Naive thymus-derived CD8-positive, alpha-beta T cell (primary cell): ENCODE results near the gene TNKS2. TPM values are rescaled to one million over a fixed set of nuclear protein-coding genes. Genes with fewer than 3 reads are reported as not detected.
"Not testable (repeated sequence)": the region's sequence is repeated elsewhere in the genome, so short reads cannot be mapped to it uniquely, and the experiment has no call there.

Experiments
- ATAC-seq, 2 donors: fragments of 150-1000 bp; cut with Tn5 transposase in 1 of 2; sonication (Bioruptor Pico), chemical (Tn5 transposase) in 1 of 2; 1 replicate in 1 of 2; 2 replicates in 1 of 2; pipeline ENCODE4 v1.10.0; 2021; ENCODE audit warnings: mild to moderate bottlenecking in 2 of 2, moderate library complexity in 2 of 2
- POLR2A ChIA-PET: fragments of 350-600 bp; sonication (Branson Sonifier 250); formaldehyde crosslinking; loops from one replicate; lab custom pipeline; 2021; ENCODE audit warnings: antibody characterized with exemption; lab: Charles Lee
- DNase-seq, 10 donors: peaks; one replicate each; pipeline versions ENCODE4 v3.0.0 to v3.0.0-alpha.2; 2020 to 2022
- H3K27ac Mint-ChIP-seq, 10 donors: one replicate each; pipeline ENCODE4 v1.8.0; 2020 to 2022; ENCODE audit warnings: mild to moderate bottlenecking in 10 of 10, mixed read lengths in 10 of 10, moderate library complexity in 4 of 10, inconsistent platforms in 1 of 10
- H3K27me3 Mint-ChIP-seq, 5 donors: one replicate each; pipeline ENCODE4 v1.8.0; 2021 to 2022; ENCODE audit warnings: mixed read lengths in 5 of 5
- H3K36me3 Mint-ChIP-seq, 3 donors: one replicate each; pipeline ENCODE4 v1.8.0; 2020 to 2022; ENCODE audit warnings: mixed read lengths in 3 of 3, mild to moderate bottlenecking in 2 of 3, inconsistent platforms in 1 of 3
- H3K4me1 Mint-ChIP-seq, 4 donors: one replicate each; pipeline ENCODE4 v1.8.0; 2021 to 2022; ENCODE audit warnings: mixed read lengths in 4 of 4
- H3K4me3 Mint-ChIP-seq, 10 donors: one replicate each; pipeline ENCODE4 v1.8.0; 2020 to 2022; ENCODE audit warnings: mild to moderate bottlenecking in 10 of 10, mixed read lengths in 10 of 10, moderate library complexity in 6 of 10, inconsistent platforms in 1 of 10
- H3K9me3 Mint-ChIP-seq, 9 donors: one replicate each; pipeline ENCODE4 v1.8.0; 2020 to 2022; ENCODE audit warnings: mixed read lengths in 9 of 9, mild to moderate bottlenecking in 3 of 9, inconsistent platforms in 1 of 9, moderate library complexity in 1 of 9
- polyA plus RNA-seq, 3 donors: library from polyadenylated mRNA; unstranded; fragments of 300-500 nt; fragmentation: Illumina TruSeq; gene quantifications; one replicate each; pipeline ENCODE4 v1.2.3, GENCODE V29; 2021
- total RNA-seq, 8 experiments: library from RNA in 2 of 8; stranded (reverse) in 2 of 8; gene quantifications; one replicate each; pipeline ENCODE4 v1.2.3 and lab custom pipeline; 2021 to 2026

TNKS2 gene
- total and polyA plus RNA-seq, 5 experiments from 2014 or later = 15.2 to 57.7 (median 25.4) TPM

DNA sequence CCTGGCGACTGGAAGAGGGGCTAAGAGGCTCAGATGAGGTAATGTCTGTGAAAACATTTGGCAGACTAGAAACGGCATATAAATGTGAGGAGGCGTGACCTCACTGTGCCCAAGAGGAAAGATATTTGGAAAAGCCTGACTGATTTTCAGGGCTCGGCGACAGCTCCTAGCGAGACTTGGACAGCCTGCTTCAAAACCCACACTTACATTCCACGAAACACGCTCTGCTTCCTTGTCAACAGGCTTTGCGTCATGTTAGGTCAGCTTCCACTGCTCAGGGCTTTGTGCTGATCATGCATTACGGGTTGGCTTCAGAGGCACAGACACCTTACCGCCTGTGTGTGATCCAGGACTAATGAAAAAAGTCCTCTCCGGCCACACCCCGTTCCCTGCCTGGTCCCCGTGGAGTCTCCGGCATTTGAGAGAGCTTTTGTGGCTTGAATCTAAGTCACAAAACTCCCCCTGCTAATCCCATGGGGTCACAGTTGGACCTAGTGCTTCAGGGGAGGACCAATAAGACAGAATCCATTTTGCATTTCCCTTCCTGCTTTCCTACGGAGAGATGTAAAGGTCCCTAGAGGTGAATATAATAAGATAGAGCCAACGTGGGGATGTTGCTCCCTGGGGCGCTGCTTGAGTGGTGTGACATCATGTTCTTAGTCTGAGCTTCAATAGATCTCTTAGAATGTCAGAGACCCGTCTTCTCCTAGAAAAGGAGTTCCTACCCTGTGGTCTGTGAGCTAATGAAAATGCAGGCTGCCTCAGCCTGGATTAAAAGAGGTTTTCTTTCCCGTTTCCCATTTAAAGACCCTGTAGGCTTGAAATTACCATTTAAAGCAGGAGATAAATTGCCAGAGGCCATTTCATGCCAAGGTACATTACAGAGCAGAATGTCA, 85.6 kb downstream of the TNKS2 start:
- ATAC-seq = no peak
- peaks cover 0 to 7% (median 0%) of the 10 kb centered on the region in 5 donors for H3K27me3 Mint-ChIP-seq
- H3K27ac Mint-ChIP-seq = no peak overlapping the region
- H3K4me1 Mint-ChIP-seq = peaks cover 5 to 12% (median 6%) of the 10 kb centered on the region in 4 donors
- peaks cover 0 to 9% (median 3%) of the 10 kb centered on the region in 9 donors for H3K9me3 Mint-ChIP-seq
- POLR2A ChIA-PET = no interaction called here
- H3K36me3 Mint-ChIP-seq = peaks cover 0 to 8% (median 6%) of the 10 kb centered on the region in 3 donors
- H3K4me3 Mint-ChIP-seq = no peak overlapping the region
- no peak for DNase-seq

GRCh38 chr10:91884536-91884935, 86.3 kb downstream of the TNKS2 start:
- Mint-ChIP-seq H3K27me3 (peaks cover 0 to 9% (median 2%) of the 10 kb centered on the region in 5 donors), H3K9me3 (peaks cover 0 to 9% (median 3%) of the 10 kb centered on the region in 9 donors), H3K4me1 (peaks cover 5 to 12% (median 7%) of the 10 kb centered on the region in 4 donors), H3K36me3 (peaks cover 0 to 8% (median 6%) of the 10 kb centered on the region in 3 donors), H3K27ac (no peak overlapping the region), H3K4me3 (no peak overlapping the region)
- no peak for ATAC-seq
- DNase-seq = no peak
- POLR2A ChIA-PET = no interaction called here

- no peak for DNase-seq
- Mint-ChIP-seq H3K9me3 (peaks cover 0 to 9% (median 3%) of the 10 kb centered on the region in 9 donors), H3K36me3 (peaks cover 0 to 8% (median 6%) of the 10 kb centered on the region in 3 donors), H3K27ac (no peak overlapping the region), H3K27me3 (peaks cover 0 to 9% (median 2%) of the 10 kb centered on the region in 5 donors), H3K4me3 (no peak overlapping the region), H3K4me1 (peaks cover 5 to 12% (median 7%) of the 10 kb centered on the region in 4 donors)
- ATAC-seq = no peak
- POLR2A ChIA-PET = interaction anchor here (1.2 kb wide), 1 partner anchor 23 kb away, joined by 4 read pairs; no protein-coding TSS in a partner anchor
Observed at GRCh38 chr10:91885362-91886079, 87.3 kb downstream of the TNKS2 start.

DNA sequence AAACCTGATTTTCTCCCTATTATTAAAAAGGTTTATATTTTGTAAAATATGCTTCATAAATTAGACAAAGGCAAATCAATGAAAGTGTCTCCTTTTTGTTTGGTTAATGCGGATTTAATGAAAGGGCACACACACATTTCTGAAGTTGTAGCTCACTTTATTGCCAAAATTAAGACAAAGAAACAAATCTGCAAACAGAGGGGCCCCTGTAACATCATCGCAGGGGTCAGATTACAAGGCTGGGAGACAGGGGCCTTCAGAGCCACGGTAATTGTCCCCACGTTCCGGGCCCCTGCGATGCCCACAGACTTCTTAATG, 88.7 kb downstream of the TNKS2 start:
- Mint-ChIP-seq H3K27ac (peak overlapping the region in 1 of 10 donors; percentile 65), H3K9me3 (no peaks in the 10 kb centered on the region), H3K36me3 (no peaks in the 10 kb centered on the region), H3K4me3 (peak overlapping the region; percentile 79 to 96 (median 92)), H3K4me1 (peaks cover 5 to 12% (median 7%) of the 10 kb centered on the region in 4 donors), H3K27me3 (peaks cover 0 to 11% (median 8%) of the 10 kb centered on the region in 5 donors)
- ATAC-seq (no peak), DNase-seq (no peak)
- POLR2A ChIA-PET = interaction anchor here (1.4 to 1.6 kb wide), 2 partner anchors 21 to 36 kb away, joined by 4 to 13 read pairs; partner anchors contain the start of gene BTAF1

DNA sequence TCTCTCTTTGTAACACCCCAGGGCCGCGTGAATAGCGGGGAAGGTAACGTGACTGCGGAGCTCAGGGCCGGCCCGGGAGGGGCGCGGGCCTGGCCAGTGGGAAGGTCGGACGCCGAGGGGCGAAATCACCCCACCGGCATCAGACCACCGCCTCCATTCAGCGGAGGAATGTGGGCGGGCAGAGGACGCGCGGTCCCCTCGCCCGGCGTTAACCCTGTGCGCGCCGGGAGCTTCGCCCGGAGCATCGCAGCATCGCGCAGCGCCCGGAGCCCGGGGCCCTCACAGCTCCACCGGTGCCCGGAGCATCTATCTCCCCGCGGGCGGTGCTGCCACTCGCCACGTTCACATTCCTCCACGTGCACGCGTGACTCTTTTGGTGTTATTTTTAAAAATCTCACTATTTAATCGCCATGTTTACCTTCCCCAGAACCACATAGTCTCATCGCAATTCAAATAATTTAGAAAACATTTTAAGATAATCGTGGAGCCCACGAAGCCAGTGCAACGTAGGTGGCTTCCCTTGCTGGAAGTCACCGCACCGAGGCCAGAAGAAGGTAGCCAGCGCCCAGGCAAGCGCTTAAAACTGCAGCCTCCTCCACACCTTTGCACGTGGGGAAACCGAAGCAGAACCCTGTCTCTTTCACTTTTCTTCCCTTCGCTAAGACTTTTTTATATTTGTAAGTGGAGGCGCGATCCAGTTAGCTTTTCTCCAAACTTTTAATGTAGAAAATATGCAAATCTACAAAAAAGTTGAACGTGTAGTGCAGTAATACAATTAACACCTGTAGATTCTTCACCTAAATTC, 89.2 kb downstream of the TNKS2 start:
- H3K9me3 Mint-ChIP-seq = no peaks in the 10 kb centered on the region
- H3K4me3 Mint-ChIP-seq = peak overlapping the region; percentile 87 to 96 (median 93)
- H3K36me3 Mint-ChIP-seq = no peaks in the 10 kb centered on the region
- POLR2A ChIA-PET = interaction anchor here (0.6 to 1.6 kb wide), 3 partner anchors 21 to 508 kb away, joined by 3 to 13 read pairs (median 4); partner anchors contain the start of gene BTAF1
- ATAC-seq (peak; percentile 76 to 82), DNase-seq (peak in 6 of 10 donors; percentile 13 to 28 (median 22))
- H3K27ac Mint-ChIP-seq = peak overlapping the region in 9 of 10 donors; percentile 36 to 87 (median 75)
- H3K27me3 Mint-ChIP-seq = peaks cover 0 to 11% (median 8%) of the 10 kb centered on the region in 5 donors
- peaks cover 5 to 12% (median 7%) of the 10 kb centered on the region in 4 donors for H3K4me1 Mint-ChIP-seq

GRCh38 chr10:91891125-91892001, 93.1 kb downstream of the TNKS2 start:
- DNase-seq = no peak
- Mint-ChIP-seq H3K27ac (peak overlapping the region in 1 of 10 donors; percentile 59), H3K4me1 (peaks cover 5 to 12% (median 7%) of the 10 kb centered on the region in 4 donors), H3K9me3 (no peaks in the 10 kb centered on the region), H3K36me3 (no peaks in the 10 kb centered on the region), H3K4me3 (no peak overlapping the region), H3K27me3 (peaks cover 8 to 17% (median 10%) of the 10 kb centered on the region in 5 donors)
- ATAC-seq = no peak
- POLR2A ChIA-PET = interaction anchor here (1.4 kb wide), 1 partner anchor 17 kb away, joined by 3 read pairs; no protein-coding TSS in a partner anchor

- no peak for ATAC-seq
- H3K27me3 Mint-ChIP-seq = peaks cover 12 to 21% (median 16%) of the 10 kb centered on the region in 5 donors
- peaks cover under 1 to 1% (median under 1%) of the 10 kb centered on the region in 4 donors for H3K4me1 Mint-ChIP-seq
- no peaks in the 10 kb centered on the region for H3K9me3 Mint-ChIP-seq
- no peak overlapping the region for H3K27ac Mint-ChIP-seq
- DNase-seq = no peak
- H3K36me3 Mint-ChIP-seq = no peaks in the 10 kb centered on the region
- no peak overlapping the region for H3K4me3 Mint-ChIP-seq
- POLR2A ChIA-PET = interaction anchor here (1.4 kb wide), 1 partner anchor 16 kb away, joined by 3 read pairs; no protein-coding TSS in a partner anchor
Observed at GRCh38 chr10:91893051-91893450, 94.8 kb downstream of the TNKS2 start.

GRCh38 chr10:91894261-91894685, 96.0 kb downstream of the TNKS2 start:
- H3K9me3 Mint-ChIP-seq, POLR2A ChIA-PET, ATAC-seq, H3K4me1 Mint-ChIP-seq, DNase-seq, H3K27ac Mint-ChIP-seq, H3K4me3 Mint-ChIP-seq, H3K36me3 Mint-ChIP-seq: not testable (repeated sequence)
- H3K27me3 Mint-ChIP-seq = peaks cover 11 to 21% (median 16%) of the 10 kb centered on the region in 5 donors

DNA sequence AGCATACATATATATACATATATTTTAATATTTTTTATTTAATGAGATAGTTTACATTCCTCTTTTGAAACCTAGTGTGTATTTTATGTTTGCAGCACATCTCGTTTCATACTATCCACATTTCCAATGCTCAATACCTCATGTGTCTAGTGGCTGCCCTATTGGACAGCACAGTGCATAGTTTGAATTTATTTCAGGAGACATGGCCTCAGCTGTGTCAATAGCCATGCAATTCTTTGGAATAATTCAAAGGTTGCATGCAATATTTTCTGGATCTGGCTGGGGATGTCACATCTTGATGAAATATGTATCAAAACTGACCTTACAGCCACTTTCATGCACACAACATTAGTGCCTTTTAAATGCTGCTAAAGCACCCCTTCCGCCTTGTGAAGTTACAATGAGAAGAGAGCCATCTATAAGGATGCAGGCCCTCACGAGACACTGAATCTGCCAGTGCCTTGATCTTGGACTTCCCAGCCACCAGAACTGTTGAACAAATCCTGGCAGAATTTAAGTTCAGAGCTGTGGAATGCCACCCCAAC, 98.1 kb downstream of the TNKS2 start:
- Mint-ChIP-seq H3K36me3 (no peaks in the 10 kb centered on the region), H3K4me1 (peaks cover 0 to 4% (median 2%) of the 10 kb centered on the region in 4 donors), H3K4me3 (no peak overlapping the region), H3K27ac (no peak overlapping the region), H3K9me3 (no peaks in the 10 kb centered on the region), H3K27me3 (peaks cover 7 to 19% (median 9%) of the 10 kb centered on the region in 5 donors)
- POLR2A ChIA-PET = no interaction called here
- DNase-seq = no peak
- ATAC-seq = no peak

GRCh38 chr10:91897421-91897820, 99.2 kb downstream of the TNKS2 start:
- no peak for ATAC-seq
- H3K4me1 Mint-ChIP-seq = peaks cover 5 to 14% (median 13%) of the 10 kb centered on the region in 4 donors
- POLR2A ChIA-PET = interaction anchor here (0.6 kb wide), 1 partner anchor 773 kb away, joined by 3 read pairs; no protein-coding TSS in a partner anchor
- H3K27me3 Mint-ChIP-seq = peaks cover 4 to 18% (median 9%) of the 10 kb centered on the region in 5 donors
- H3K27ac Mint-ChIP-seq = no peak overlapping the region
- DNase-seq = no peak
- H3K36me3 Mint-ChIP-seq = no peaks in the 10 kb centered on the region
- H3K9me3 Mint-ChIP-seq = no peaks in the 10 kb centered on the region
- H3K4me3 Mint-ChIP-seq = no peak overlapping the region
